Measurements from ENCODE around the gene FCRL4.
"Not testable (repeated sequence)": the region's sequence is repeated elsewhere in the genome, so short reads cannot be mapped to it uniquely, and the experiment has no call there.

Gene FCRL4

GRCh38 chr1:157548081-157548480 is 49.8 kb downstream of the FCRL4 start:
- DNase-seq, result not testable (repeated sequence)

- no peak for DNase-seq
Observed at GRCh38 chr1:157542676-157543075, 55.2 kb downstream of the FCRL4 start.

- DNase-seq, result no peak
Observed at GRCh38 chr1:157540852-157541251, 57.0 kb downstream of the FCRL4 start.

GRCh38 chr1:157540160-157540748 is 57.6 kb downstream of the FCRL4 start:
- DNase-seq, result no peak

GRCh38 chr1:157539568-157539967 is 58.3 kb downstream of the FCRL4 start:
- no peak for DNase-seq

- DNase-seq, result no peak
Observed at GRCh38 chr1:157532569-157532968, 65.3 kb downstream of the FCRL4 start.

- DNase-seq, result no peak
Observed at GRCh38 chr1:157523774-157524493, 74.0 kb downstream of the FCRL4 start.

All from activated CD4-positive, alpha-beta T cell treated with anti-CD3 and anti-CD28 coated beads for 4 hours (primary cell).